ENCODE results near the gene ASIC1.

- TF ChIP-seq, protein P1, sequence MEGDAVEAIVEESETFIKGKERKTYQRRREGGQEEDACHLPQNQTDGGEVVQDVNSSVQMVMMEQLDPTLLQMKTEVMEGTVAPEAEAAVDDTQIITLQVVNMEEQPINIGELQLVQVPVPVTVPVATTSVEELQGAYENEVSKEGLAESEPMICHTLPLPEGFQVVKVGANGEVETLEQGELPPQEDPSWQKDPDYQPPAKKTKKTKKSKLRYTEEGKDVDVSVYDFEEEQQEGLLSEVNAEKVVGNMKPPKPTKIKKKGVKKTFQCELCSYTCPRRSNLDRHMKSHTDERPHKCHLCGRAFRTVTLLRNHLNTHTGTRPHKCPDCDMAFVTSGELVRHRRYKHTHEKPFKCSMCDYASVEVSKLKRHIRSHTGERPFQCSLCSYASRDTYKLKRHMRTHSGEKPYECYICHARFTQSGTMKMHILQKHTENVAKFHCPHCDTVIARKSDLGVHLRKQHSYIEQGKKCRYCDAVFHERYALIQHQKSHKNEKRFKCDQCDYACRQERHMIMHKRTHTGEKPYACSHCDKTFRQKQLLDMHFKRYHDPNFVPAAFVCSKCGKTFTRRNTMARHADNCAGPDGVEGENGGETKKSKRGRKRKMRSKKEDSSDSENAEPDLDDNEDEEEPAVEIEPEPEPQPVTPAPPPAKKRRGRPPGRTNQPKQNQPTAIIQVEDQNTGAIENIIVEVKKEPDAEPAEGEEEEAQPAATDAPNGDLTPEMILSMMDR (IDR thresholded peaks at IDR 0.05): no peak
- TF ChIP-seq EP300 (IDR thresholded peaks at IDR 0.05; ENCODE audit: low read depth) (no peak), POLR2AphosphoS5 (IDR thresholded peaks at IDR 0.05) (no peak)
These were observed 43.1 kb upstream of the ASIC1 start for GRCh38 chr12:50014342-50014741.
